HFF-Myc (cell line): ENCODE results near the gene KCNN3.
"Not testable (repeated sequence)": the region's sequence is repeated elsewhere in the genome, so short reads cannot be mapped to it uniquely, and the experiment has no call there.

Experiments
- DNase-seq: peaks from one replicate; pipeline ENCODE4 v3.0.0-alpha.2; 2011; ENCODE audit warnings: low read depth; ENCODE audit errors: extremely low read depth
- H3K4me3 ChIP-seq: replicated peaks from 2 replicates; pipeline ENCODE4 v1.5.1; 2011; ENCODE audit warnings: low read depth, mild to moderate bottlenecking, control low read depth, low read length
- CTCF ChIP-seq: IDR thresholded peaks from 2 replicates; pipeline ENCODE4 v1.5.1; 2012; ENCODE audit warnings: mild to moderate bottlenecking, low read depth, low read length, control low read depth; ENCODE audit errors: missing control alignments

KCNN3 gene

GRCh38 chr1:154671412-154671811 lies 198.7 kb downstream of the KCNN3 start:
- not testable (repeated sequence) for H3K4me3 ChIP-seq, DNase-seq

DNA sequence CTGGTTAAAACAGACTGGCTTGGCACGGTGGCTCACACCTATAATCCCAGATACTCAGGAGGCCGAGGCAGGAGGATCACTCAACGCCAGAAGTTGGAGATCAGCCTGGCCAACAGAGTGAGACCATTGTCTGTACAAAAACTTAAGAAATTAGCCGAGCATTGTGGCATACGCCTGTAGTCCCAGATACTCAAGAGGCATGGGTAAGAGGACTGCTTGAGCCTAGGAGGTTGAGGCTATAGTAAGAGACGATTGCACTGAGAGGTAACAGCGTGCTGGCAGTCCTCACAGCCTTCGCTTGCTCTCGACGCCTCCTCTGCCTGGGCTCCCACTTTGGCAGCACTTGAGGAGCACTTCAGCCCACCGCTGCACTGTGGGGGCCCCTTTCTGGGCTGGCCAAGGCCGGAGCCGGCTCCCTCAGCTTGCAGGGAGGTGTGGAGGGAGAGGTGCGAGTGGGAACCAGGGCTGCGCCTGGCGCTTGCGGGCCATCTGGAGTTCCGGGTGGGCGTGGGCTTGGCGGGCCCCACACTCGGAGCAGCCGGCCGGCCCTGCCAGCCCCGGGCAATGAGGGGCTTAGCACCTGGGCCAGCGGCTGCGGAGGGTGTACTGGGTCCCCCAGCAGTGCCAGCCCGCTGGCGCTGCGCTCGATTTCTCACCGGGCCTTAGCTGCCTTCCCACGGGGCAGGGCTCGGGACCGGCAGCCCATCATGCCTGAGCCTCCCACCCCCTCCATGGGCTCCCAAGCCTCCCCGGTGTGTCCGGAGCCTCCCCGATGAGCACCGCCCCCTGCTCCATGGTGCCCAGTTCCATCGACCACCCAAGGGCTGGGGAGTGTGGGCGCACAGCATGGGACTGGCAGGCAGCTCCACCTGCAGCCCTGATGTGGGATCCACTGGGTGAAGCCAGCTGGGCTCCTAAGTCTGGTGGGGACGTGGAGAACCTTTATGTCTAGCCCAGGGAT lies 199.5 kb downstream of the KCNN3 start:
- not testable (repeated sequence) for DNase-seq, H3K4me3 ChIP-seq

DNA sequence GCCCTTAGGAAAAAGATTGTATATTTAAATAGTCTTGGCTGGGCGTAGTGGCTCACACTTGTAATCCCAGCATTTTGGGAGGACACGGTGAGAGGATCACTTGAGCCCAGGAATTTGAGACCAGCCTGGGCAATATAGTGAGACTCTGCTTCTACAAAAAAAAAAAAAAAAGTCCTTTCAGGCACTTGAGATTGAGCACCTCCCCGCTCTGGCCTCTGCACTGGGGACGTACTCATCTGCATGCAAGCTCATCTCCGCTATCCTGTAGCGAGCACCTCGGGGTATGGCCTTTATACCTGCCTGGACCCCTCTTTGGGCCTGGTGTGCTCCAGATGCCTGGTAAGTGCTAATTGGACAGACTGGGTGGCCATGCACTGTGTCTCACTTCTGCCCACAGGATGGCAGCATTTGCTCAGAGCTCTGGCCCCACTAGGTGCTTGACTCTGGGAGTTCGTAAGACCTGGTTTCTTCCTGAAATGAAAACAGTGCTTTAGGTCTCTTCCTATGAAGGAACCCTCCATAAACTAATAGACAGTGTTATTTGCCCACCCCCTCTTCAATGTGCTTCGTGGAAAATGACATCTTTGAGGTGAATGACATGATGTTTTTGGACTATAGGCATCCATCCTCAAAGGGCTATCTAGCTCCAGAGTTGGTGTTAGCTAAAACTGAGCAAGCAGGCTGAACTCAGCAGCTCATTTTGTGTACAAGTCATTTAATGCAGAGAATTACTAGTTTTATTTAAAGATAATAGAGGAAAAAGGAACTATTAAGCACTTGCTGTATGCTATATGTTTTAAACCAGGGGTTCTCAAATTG lies 200.4 kb downstream of the KCNN3 start:
- H3K4me3 ChIP-seq, result no peak overlapping the region
- TF ChIP-seq CTCF, result peak; percentile 70
- DNase-seq, result peak; percentile 31

DNA sequence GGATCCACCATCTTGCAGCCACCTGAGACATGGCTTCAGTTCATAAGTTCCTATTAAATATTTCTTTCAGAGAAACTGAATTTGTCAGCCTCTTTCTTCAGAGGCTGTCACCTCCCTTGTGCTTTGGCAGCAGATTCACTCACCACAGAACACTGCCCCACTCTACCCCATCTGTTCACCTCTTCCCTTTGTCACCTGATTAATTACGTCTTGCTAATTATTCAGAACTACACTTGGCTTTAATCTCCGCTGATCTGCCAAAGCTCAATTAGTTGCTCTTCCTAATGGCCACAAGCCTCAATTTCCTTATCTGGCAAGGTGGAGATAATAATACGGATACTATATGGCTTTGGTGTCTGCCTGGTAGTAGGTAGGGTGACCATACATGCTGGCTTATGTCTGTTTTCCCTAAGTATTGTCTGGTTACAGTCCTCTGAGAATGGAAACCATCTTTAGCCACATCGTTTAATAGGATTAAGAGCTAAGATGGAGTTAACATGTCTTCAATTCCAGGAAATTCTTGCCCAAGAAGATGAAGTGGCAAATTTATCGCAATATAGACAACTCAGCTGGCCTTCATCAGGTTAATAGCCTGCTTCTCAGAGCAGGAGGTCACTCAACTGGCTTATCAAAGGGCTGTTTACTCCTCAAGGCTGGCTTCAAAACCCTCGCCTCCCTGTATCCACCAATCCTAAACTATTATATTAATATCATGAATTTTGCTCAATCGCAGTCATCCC lies 203.9 kb downstream of the KCNN3 start:
- no peak for DNase-seq
- H3K4me3 ChIP-seq, result no peak overlapping the region
- TF ChIP-seq CTCF, result no peak

DNA sequence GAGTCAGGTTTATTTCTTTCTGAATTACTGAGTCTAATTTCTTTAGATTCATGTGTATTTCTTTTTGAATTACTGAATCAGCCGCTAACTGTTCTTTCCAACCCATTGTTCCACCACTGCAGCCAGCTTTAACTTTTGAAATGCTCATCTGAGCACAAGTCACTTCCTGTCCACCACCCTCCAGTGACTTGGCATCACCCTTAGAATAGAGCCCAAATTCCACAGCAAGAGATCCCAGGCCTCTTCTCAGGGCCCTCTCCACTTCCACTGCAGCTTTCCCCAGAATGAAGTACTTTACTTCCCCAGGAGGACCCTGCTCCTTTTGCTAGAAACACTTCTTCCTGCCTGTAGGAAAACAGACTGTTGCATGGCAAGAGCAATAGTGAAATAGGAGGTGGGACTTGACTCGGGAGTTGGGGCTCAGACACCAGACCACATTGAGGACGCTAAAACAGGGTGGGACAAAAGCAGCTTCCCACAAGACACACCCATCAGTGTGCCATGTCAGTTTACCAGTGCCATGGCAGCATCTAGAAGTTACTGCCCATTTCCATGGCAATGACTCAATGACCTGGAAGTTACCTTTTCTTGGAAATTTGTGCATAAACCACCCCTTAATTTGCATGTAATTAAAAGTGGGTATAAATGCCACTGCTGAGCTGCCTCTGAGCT lies 205.6 kb downstream of the KCNN3 start:
- no peak for TF ChIP-seq CTCF
- no peak overlapping the region for H3K4me3 ChIP-seq
- no peak for DNase-seq

GRCh38 chr1:154663471-154664060 lies 206.5 kb downstream of the KCNN3 start:
- DNase-seq, result no peak
- H3K4me3 ChIP-seq, result no peak overlapping the region
- no peak for TF ChIP-seq CTCF

GRCh38 chr1:154661110-154661509 lies 209.0 kb downstream of the KCNN3 start:
- no peak for TF ChIP-seq CTCF
- no peak overlapping the region for H3K4me3 ChIP-seq
- no peak for DNase-seq
